C4-2B (cell line): ENCODE data around the gene AKR1B1.

Experiments
- ZFX ChIP-seq: fragments of 450-650 bp; IDR thresholded peaks from 2 replicates; pipeline ENCODE4 v1.6.1; 2017
- TF ChIP-seq, protein P1 (sequence below): fragments of 450-650 bp; conservative IDR thresholded peaks from 2 replicates; pipeline ENCODE4 v1.5.1; 2017; ENCODE audit warnings: mild to moderate bottlenecking

DNA sequence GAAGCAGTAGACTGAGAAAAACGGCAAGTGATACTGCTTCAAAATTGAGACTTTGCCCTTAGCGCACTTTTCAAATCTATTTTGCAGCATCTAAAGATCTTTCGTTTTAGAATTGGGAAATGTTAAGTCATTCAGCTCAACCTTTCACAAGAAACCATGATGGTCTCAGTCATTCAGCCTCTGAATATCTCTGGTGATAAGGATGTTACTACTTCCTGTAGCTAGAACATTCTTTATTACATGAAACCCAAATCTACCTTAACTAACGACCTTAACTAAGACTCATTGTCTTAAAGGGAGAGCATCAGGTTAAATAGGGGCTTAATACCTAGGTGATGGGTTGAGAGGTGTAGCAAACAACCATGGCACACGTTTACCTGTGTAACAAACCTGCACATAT is 42.1 kb upstream of the AKR1B1 start:
- TF ChIP-seq, protein P1, sequence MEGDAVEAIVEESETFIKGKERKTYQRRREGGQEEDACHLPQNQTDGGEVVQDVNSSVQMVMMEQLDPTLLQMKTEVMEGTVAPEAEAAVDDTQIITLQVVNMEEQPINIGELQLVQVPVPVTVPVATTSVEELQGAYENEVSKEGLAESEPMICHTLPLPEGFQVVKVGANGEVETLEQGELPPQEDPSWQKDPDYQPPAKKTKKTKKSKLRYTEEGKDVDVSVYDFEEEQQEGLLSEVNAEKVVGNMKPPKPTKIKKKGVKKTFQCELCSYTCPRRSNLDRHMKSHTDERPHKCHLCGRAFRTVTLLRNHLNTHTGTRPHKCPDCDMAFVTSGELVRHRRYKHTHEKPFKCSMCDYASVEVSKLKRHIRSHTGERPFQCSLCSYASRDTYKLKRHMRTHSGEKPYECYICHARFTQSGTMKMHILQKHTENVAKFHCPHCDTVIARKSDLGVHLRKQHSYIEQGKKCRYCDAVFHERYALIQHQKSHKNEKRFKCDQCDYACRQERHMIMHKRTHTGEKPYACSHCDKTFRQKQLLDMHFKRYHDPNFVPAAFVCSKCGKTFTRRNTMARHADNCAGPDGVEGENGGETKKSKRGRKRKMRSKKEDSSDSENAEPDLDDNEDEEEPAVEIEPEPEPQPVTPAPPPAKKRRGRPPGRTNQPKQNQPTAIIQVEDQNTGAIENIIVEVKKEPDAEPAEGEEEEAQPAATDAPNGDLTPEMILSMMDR: no peak
- TF ChIP-seq ZFX: no peak
